NCI-H82 treated with DMSO at 0.1 percent for 48 hours (cell line): ENCODE data around the gene CDH6.
"Not testable (repeated sequence)": the region's sequence is repeated elsewhere in the genome, so short reads cannot be mapped to it uniquely, and the experiment has no call there.

Source experiments
- DNase-seq: peaks from one replicate; lab custom pipeline; 2025; ENCODE audit not compliant: unreplicated experiment; lab: John Stamatoyannopoulos, UW

Gene CDH6

GRCh38 chr5:31322946-31323345, 129.5 kb downstream of the CDH6 start:
- no peak for DNase-seq

- DNase-seq, result no peak
Measured at GRCh38 chr5:31324842-31325241, 131.4 kb downstream of the CDH6 start.

DNA sequence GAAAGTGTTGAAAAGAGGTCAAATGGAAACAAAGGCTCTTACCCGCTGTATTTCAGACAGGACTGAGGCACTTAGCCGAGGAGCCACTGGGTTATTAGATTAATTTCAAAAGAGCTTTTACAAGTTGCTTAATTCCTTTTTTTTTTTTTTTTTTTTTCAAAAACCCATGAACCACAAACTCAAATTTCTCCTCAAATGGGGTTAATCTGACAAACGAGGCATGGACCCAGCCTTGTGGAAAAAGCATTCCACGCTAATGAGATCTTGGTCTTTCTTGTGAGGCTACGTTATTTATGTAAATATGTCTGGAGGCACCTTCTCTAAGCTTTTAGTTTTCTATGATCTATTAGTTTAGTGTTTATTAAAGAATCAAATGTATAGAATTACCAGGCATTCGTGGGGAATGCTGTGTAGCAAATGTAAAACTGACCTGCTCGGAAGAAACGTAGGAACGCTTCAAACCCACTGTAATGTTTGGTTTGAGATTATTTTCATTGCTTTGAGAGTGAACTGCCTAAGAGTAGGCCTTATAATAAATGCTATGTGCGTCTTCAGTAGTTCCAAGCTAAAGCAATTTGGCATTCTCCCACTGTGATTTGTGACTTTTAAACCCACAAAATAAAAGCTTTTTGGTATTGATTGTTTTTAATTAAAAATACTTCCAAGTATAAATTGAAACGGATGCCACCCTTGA, 134.7 kb downstream of the CDH6 start:
- DNase-seq, result no peak

- DNase-seq, result no peak
Measured at GRCh38 chr5:31329715-31330114, 136.2 kb downstream of the CDH6 start.

- DNase-seq, result no peak
Measured at GRCh38 chr5:31332160-31332559, 138.7 kb downstream of the CDH6 start.

DNA sequence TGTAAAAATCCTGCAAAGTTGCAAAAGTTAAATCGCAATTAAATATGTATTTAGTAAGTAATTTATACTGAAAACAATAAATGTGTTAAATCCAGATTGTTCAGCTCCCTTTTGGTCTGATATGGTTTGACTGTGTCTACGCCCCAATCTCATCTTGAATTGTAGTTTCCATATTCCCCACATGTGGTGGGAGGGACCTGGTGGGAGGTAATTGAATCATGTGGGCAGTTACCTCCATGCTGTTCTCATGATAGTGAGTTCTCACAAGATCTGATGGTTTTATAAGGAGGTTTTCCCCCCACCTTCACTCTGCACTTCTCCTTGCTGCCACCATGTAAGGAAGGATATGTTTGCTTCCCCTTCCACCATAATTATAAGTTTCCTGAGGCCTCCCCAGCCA, 140.0 kb downstream of the CDH6 start:
- no peak for DNase-seq

DNA sequence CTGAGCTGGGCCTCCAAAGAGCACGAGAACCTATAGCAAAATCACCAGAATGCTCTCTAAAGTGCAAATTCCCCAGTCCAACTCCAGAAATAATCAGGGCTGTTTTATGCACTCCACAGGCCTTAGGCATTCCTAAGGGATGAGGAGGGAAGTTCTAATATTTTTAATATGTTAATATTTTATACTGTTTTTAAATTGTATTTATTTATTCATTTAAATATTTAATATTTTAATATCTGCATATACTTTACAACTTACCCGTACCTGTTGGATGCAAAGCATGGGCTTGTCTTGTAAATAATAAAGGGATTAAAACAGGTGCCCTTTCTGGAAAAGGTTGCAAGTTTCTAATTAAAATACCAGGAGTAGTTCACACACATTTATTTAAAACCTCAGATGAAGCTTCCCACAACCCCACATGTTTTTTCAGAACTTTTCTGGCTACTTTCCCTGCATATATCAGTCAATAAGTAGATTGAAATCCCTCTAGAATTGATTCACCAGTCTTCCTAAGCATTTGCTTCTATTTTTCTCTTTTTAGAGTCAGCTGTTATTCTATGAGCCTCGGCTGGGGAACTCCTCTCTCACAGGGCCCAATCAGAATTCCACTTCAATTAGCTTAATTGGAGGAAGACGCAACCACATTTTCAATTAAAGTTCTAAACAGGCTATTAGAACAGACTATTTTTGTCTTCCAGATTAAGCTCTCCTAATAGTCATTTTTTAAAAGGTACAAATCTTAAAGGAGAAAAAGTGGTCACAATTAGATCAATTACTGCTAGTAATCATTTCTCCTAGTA, 140.8 kb downstream of the CDH6 start:
- no peak for DNase-seq

- no peak for DNase-seq
Measured at GRCh38 chr5:31335456-31335855, 142.0 kb downstream of the CDH6 start.

DNA sequence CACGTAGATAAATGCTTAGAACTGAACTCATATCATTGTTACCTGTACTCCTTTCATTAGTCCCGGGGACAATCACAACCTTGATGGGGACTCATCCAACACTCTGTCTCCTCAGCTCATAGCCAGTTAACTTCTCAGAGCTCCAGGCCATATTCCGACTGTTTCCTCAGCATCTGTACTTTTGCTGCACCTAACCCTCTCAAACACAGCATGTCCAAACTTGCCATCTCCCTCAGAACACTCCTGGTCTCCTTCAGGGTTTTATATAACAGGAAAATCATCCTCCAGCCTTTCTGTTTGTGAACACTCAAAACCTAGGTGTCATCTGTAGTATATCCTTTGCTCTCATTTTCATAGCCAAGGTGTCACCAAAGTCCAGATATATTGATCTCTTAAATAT, 150.5 kb downstream of the CDH6 start:
- DNase-seq, result no peak

DNA sequence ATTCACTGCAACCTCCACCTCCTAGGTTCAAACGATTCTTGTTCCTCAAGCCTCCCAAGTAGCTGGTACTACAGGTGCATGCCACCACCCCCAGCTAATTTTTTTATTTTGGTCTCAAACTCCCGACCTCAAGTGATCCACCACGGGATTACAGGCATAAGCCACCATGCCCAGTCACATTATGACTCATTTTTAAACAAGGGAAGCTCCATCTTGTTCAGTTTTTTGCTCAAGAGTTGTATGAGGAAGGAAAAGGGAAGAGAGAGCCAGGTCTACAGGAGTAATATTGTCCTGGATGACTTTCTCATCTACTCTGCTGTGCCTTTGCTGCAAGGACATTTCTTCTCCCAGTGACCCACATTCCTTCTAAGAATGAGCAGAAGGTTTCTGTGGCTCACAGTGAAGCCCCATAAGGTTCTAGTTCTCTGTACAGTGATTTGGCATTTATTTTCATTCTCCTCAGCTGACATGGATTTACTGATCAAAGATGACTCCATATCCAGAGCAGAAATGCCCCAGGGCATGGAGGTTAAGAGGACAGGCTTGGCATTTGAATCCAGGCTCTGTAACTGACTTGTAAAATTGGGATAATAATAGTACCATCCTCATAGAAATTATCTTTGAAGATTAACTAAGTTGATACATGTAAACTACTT, 153.5 kb downstream of the CDH6 start:
- no peak for DNase-seq

- no peak for DNase-seq
Measured at GRCh38 chr5:31347552-31347905, 154.0 kb downstream of the CDH6 start.

DNA sequence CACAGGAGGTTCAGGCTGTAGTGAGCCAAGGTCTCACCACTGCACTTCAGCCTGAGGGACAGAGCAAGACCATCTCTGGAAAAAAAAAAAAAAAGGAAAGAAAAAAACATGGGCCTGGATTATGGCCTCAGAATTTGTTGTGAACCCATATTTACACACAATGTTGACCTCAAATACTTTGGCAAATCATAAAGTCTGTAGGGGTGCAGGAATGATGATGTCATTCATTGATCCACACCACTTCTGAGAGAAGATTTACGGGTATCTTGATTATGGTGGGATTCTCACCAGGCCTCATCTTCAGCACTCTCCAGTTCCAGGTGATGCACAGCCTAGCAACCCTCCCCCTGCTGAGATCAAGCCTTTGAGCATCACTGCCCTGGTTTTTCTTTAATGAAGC, 156.9 kb downstream of the CDH6 start:
- no peak for DNase-seq

GRCh38 chr5:31355337-31355736, 161.9 kb downstream of the CDH6 start:
- DNase-seq, result no peak

DNA sequence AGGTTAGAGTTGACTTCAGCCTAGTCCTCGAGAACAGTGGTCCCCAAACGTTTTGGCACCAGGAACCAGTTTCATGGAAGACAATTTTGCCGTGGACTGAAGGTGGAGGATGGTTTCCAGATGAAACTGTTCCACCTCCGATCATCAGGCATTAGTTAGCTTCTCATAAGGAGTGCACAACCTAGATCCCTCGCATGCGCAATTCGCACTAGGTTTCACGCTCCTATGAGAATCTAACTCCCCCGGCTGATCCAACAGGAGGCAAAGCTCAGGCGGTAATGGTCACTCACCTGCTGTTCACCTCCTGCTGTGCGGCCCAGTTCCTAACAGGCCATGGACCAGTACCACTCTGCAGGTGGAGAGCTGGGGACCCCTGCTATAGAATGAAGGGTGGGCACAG, 163.6 kb downstream of the CDH6 start:
- no peak for DNase-seq

- DNase-seq, result no peak
Measured at GRCh38 chr5:31359839-31360238, 166.4 kb downstream of the CDH6 start.

GRCh38 chr5:31361234-31361633, 167.7 kb downstream of the CDH6 start:
- DNase-seq, result no peak

DNA sequence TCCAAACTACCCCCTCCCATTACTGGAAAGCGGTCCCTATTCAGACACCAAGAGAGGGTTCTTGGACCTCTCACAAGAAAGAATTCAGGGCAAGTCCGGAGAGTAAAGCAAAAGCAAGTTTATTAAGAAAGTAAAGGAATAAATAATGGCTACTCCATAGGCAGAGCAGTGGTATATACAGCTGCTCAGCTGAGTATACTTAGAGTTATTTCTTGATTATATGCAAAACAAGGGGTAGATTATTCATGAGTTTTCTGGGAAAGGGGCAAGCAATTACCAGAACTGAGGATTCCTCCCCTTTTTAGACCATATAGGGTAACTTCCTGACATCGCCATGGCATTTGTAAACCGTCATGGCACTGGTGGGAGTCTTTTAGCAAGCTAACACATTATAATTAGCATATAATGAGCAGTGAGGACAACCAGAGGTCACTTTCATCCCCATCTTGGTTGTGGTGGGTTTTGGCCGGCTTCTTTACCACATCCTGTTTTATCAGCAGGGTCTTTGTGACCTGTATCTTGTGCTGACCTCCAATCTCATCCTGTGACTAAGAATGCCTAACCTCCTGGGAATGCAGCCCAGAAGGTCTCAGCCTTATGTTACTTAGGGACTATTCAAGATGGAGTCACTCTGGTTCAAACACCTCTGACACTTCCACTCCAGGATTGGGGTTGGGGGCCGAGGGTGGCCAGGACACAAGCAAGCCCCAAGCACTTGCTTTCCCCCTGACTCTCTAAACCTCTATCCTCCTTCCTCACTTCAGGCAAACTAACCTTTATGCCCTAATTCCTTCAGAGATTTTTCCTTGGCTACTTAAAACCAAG, 168.4 kb downstream of the CDH6 start:
- not testable (repeated sequence) for DNase-seq

- no peak for DNase-seq
Measured at GRCh38 chr5:31362529-31362900, 169.0 kb downstream of the CDH6 start.

DNA sequence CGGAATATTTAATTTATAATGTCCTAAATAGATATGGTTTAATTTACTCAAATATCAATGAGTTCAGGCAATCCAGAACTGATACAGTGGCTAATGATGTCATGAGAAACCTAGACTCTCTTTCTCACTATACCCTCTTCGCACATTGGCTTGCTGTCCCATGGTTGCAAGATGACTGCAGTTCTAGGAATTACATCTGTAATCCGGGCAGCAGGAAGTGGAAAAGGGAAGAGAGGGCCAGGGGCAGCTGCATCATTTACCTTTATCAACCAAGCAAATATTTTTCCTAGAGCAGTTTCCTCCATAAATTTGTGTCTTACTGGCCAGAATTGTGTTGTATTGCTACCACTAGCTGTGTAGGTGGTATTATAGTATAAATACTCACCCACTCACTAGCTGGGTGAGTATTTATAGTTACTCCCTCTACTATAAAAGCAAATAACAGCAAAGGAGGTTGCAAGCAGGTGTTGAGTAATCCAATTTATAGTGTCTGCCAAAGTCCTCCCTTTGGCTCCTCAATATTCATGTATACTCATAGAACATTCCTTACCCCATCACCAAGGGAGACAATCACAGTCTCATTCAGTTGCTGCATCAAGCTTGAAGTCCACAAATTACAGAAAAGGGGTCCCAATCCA, 169.6 kb downstream of the CDH6 start:
- no peak for DNase-seq

- no peak for DNase-seq
Measured at GRCh38 chr5:31364881-31365636, 171.6 kb downstream of the CDH6 start.
